Ascending aorta (tissue), 2 donors: ENCODE results near the gene FNDC11. TPM values are rescaled to one million over a fixed set of nuclear protein-coding genes. Genes with fewer than 3 reads are reported as not detected.

ENCODE experiments used
- DNase-seq, 2 donors: peaks; one replicate each; pipeline ENCODE4 v3.0.0-alpha.2; 2019; ENCODE audit warnings: low spot score in 2 of 2
- H3K27ac ChIP-seq, 2 donors: fragments of 200-600 bp; sonication (generic); one replicate each; pipeline ENCODE4 v1.5.1; 2016 to 2017; ENCODE audit warnings: mild to moderate bottlenecking in 1 of 2
- H3K27me3 ChIP-seq: fragments of 200-600 bp; sonication (generic); one replicate; pipeline ENCODE4 v1.5.1; 2017
- H3K36me3 ChIP-seq, 2 donors: fragments of 200-600 bp; sonication (generic); one replicate each; pipeline ENCODE4 v1.5.1; 2016
- H3K4me1 ChIP-seq, 2 donors: fragments of 200-600 bp; sonication (generic); one replicate each; pipeline ENCODE4 v1.5.1; 2016 to 2017; ENCODE audit warnings: mild to moderate bottlenecking in 1 of 2
- H3K4me3 ChIP-seq, 2 donors: fragments of 200-600 bp; sonication (generic); one replicate each; pipeline ENCODE4 v1.5.1; 2016 to 2017; ENCODE audit warnings: mild to moderate bottlenecking in 1 of 2
- H3K9me3 ChIP-seq, 2 donors: fragments of 200-600 bp; sonication (generic); one replicate each; pipeline ENCODE4 v1.5.1; 2016
- CTCF ChIP-seq, 3 experiments: fragments of 200-600 bp in 2 of 3; fragments of 450-650 bp in 1 of 3; sonication (generic) in 2 of 3; IDR thresholded peaks; one replicate each; pipeline ENCODE4 v1.5.1; 2016 to 2019; ENCODE audit warnings: antibody characterized with exemption in 3 of 3, mild to moderate bottlenecking in 1 of 3, moderate library complexity in 1 of 3
- intact Hi-C: fragments of 100-400 bp; cut with DNase I; formaldehyde crosslinking; loops from one replicate; pipeline ENCODE4 v1.15.1; 2023
- total RNA-seq: library from RNA; depleted of rRNA; stranded (reverse); fragments of >200 nt; gene quantifications from one replicate; pipeline ENCODE4 v1.1.0, GENCODE V29; 2016

FNDC11 gene
- total RNA-seq, 1 donor from 2014 or later: not detected

GRCh38 chr20:63562461-63563224, 8.7 kb downstream of the FNDC11 start:
- H3K9me3 ChIP-seq: no peaks in the 10 kb centered on the region
- intact Hi-C loops: no loop called here
- no peak for TF ChIP-seq CTCF (IDR thresholded peaks at IDR 0.05)
- H3K4me1 ChIP-seq: no peaks in the 10 kb centered on the region
- peaks cover 55 to 76% of the 10 kb centered on the region in 2 donors for H3K36me3 ChIP-seq
- H3K27me3 ChIP-seq: no peaks in the 10 kb centered on the region
- no peak overlapping the region for H3K4me3 ChIP-seq
- DNase-seq: no peak
- H3K27ac ChIP-seq: no peak overlapping the region

GRCh38 chr20:63563225-63563935, 9.4 kb downstream of the FNDC11 start:
- intact Hi-C loops: no loop called here
- Histone ChIP-seq H3K4me3 (no peak overlapping the region), H3K27ac (no peak overlapping the region), H3K27me3 (no peaks in the 10 kb centered on the region), H3K9me3 (no peaks in the 10 kb centered on the region), H3K36me3 (peaks cover 55 to 75% of the 10 kb centered on the region in 2 donors), H3K4me1 (no peaks in the 10 kb centered on the region)
- no peak for DNase-seq
- TF ChIP-seq CTCF (IDR thresholded peaks at IDR 0.05): no peak

- no peaks in the 10 kb centered on the region for H3K4me1 ChIP-seq
- no peak overlapping the region for H3K27ac ChIP-seq
- DNase-seq: no peak
- intact Hi-C loops: no loop called here
- peaks cover 55 to 67% of the 10 kb centered on the region in 2 donors for H3K36me3 ChIP-seq
- no peaks in the 10 kb centered on the region for H3K27me3 ChIP-seq
- no peak overlapping the region for H3K4me3 ChIP-seq
- no peaks in the 10 kb centered on the region for H3K9me3 ChIP-seq
- no peak for TF ChIP-seq CTCF (IDR thresholded peaks at IDR 0.05)
Measured at GRCh38 chr20:63564036-63564810, 10.3 kb downstream of the FNDC11 start.

DNA sequence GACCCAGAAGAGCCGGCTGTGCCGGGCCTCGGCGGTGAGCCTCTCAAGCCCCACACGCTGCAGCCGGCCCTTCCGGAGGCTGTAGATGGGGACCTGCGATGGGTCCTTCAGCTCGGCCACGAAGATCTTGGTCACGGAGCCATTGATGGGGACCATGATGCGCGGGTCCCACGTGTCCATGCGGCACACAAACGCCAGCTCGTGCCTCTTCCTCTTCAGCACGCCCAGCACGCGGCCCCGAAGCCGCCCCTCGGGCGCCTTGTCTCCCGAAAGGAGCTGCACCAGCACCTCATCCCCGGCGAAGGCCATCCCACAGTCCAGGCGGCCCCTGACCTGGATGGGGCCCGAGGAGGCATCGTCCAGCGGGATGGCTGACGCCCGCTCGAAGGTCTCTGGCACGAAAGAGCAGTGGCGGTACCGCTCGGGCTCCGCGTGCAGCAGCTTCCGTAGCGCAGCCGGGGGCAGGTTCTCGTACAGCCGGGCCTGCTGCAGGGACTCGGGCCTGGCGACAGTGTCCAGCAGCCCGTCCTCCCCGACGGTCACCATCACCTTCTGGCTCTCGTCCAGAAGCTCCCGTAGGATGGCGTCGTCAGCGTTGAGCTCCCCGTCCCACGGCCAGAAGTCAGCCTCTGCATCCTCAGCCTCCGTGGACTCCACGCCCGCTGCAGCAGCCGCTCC, 11.2 kb downstream of the FNDC11 start:
- Histone ChIP-seq H3K4me3 (no peak overlapping the region), H3K27ac (no peak overlapping the region), H3K27me3 (no peaks in the 10 kb centered on the region), H3K9me3 (no peaks in the 10 kb centered on the region), H3K36me3 (peaks cover 50 to 62% of the 10 kb centered on the region in 2 donors), H3K4me1 (no peaks in the 10 kb centered on the region)
- no peak for DNase-seq
- no peak for TF ChIP-seq CTCF (IDR thresholded peaks at IDR 0.05)
- intact Hi-C loops: no loop called here

- DNase-seq: no peak
- TF ChIP-seq CTCF (IDR thresholded peaks at IDR 0.05): no peak
- Histone ChIP-seq H3K36me3 (peaks cover 44 to 56% of the 10 kb centered on the region in 2 donors), H3K27ac (no peak overlapping the region), H3K27me3 (no peaks in the 10 kb centered on the region), H3K4me3 (no peak overlapping the region), H3K9me3 (no peaks in the 10 kb centered on the region), H3K4me1 (no peaks in the 10 kb centered on the region)
- intact Hi-C loops: no loop called here
Measured at GRCh38 chr20:63565699-63566335, 11.9 kb downstream of the FNDC11 start.
